ENCODE measurements around the gene PPARG. TPM values are rescaled to one million over a fixed set of nuclear protein-coding genes. Genes with fewer than 3 reads are reported as not detected.

The PPARG gene
- total RNA-seq, 1 donor from 2014 or later: not detected

GRCh38 chr3:12323237-12323636 is 34.4 kb downstream of the PPARG start:
- no peaks in the 10 kb centered on the region for H3K9me3 Mint-ChIP-seq
- DNase-seq (ENCODE audit: low read depth, low spot score): no peak
- peaks cover 16% of the 10 kb centered on the region for H3K27me3 Mint-ChIP-seq (ENCODE audit: low read depth)
- no peaks in the 10 kb centered on the region for H3K36me3 Mint-ChIP-seq (ENCODE audit: low read depth)
- no peak overlapping the region for H3K4me3 Mint-ChIP-seq
- no peak overlapping the region for H3K27ac Mint-ChIP-seq (ENCODE audit: unreplicated experiment)
- no peaks in the 10 kb centered on the region for H3K4me1 Mint-ChIP-seq
- no peak for TF ChIP-seq CTCF (conservative IDR thresholded peaks at IDR 0.05)

GRCh38 chr3:12325586-12326515 is 37.0 kb downstream of the PPARG start:
- peaks cover 16% of the 10 kb centered on the region for H3K27me3 Mint-ChIP-seq (ENCODE audit: low read depth)
- TF ChIP-seq CTCF (conservative IDR thresholded peaks at IDR 0.05): no peak
- H3K27ac Mint-ChIP-seq (ENCODE audit: unreplicated experiment): no peak overlapping the region
- H3K4me1 Mint-ChIP-seq: no peaks in the 10 kb centered on the region
- H3K36me3 Mint-ChIP-seq (ENCODE audit: low read depth): no peaks in the 10 kb centered on the region
- no peaks in the 10 kb centered on the region for H3K9me3 Mint-ChIP-seq
- DNase-seq (ENCODE audit: low read depth, low spot score): no peak
- H3K4me3 Mint-ChIP-seq: no peak overlapping the region

- H3K36me3 Mint-ChIP-seq (ENCODE audit: low read depth): no peaks in the 10 kb centered on the region
Measured at GRCh38 chr3:12327021-12327420, 38.2 kb downstream of the PPARG start.

GRCh38 chr3:12328132-12328836 is 39.4 kb downstream of the PPARG start:
- no peak for TF ChIP-seq CTCF (conservative IDR thresholded peaks at IDR 0.05)
- H3K27me3 Mint-ChIP-seq (ENCODE audit: low read depth): peaks cover 10% of the 10 kb centered on the region
- no peak overlapping the region for H3K4me3 Mint-ChIP-seq
- H3K9me3 Mint-ChIP-seq: no peaks in the 10 kb centered on the region
- no peak for DNase-seq (ENCODE audit: low read depth, low spot score)
- no peaks in the 10 kb centered on the region for H3K4me1 Mint-ChIP-seq
- H3K36me3 Mint-ChIP-seq (ENCODE audit: low read depth): no peaks in the 10 kb centered on the region
- no peak overlapping the region for H3K27ac Mint-ChIP-seq (ENCODE audit: unreplicated experiment)

More at GRCh38 chr3:12327021-12327420, 38.2 kb downstream of the PPARG start:
- H3K27me3 Mint-ChIP-seq (ENCODE audit: low read depth): peaks cover 14% of the 10 kb centered on the region
- no peak for DNase-seq (ENCODE audit: low read depth, low spot score)
- no peak overlapping the region for H3K4me3 Mint-ChIP-seq
- TF ChIP-seq CTCF (conservative IDR thresholded peaks at IDR 0.05): no peak
- no peaks in the 10 kb centered on the region for H3K9me3 Mint-ChIP-seq
- no peaks in the 10 kb centered on the region for H3K4me1 Mint-ChIP-seq
- no peak overlapping the region for H3K27ac Mint-ChIP-seq (ENCODE audit: unreplicated experiment)

- Mint-ChIP-seq H3K9me3 (no peaks in the 10 kb centered on the region), H3K27me3 (ENCODE audit: low read depth) (peaks cover 5% of the 10 kb centered on the region), H3K4me3 (no peak overlapping the region), H3K4me1 (no peaks in the 10 kb centered on the region), H3K36me3 (ENCODE audit: low read depth) (no peaks in the 10 kb centered on the region), H3K27ac (ENCODE audit: unreplicated experiment) (no peak overlapping the region)
- peak; percentile 19 for TF ChIP-seq CTCF (conservative IDR thresholded peaks at IDR 0.05)
- DNase-seq (ENCODE audit: low read depth, low spot score): no peak
Measured at GRCh38 chr3:12328837-12329462, 40.1 kb downstream of the PPARG start.
